ENCODE measurements around the gene FOXO3.

- TF ChIP-seq CTCF (IDR thresholded peaks at IDR 0.05), result no peak
- TF ChIP-seq POLR2A (IDR thresholded peaks at IDR 0.05), result no peak
These were observed 33.9 kb downstream of the FOXO3 start for GRCh38 chr6:108594640-108595039.

Data from lower leg skin (tissue), 3 donors.